KMS-11 (cell line): ENCODE measurements around the gene PLA2G3.

Source experiments
- H2AFZ ChIP-seq: fragments of 200-600 bp; sonication (generic); 2 replicates; pipeline ENCODE4 v1.6.1; 2016; ENCODE audit warnings: antibody characterized with exemption, mixed run types, low read depth
- H3K27ac ChIP-seq: fragments of 200-600 bp; sonication (generic); 2 replicates; pipeline ENCODE4 v1.6.1; 2016; ENCODE audit warnings: mild to moderate bottlenecking, mixed run types
- H3K27me3 ChIP-seq: fragments of 200-600 bp; sonication (generic); 2 replicates; pipeline ENCODE4 v1.6.1; 2017; ENCODE audit warnings: mild to moderate bottlenecking, low read depth, mixed run types, moderate library complexity; ENCODE audit not compliant: insufficient read depth
- H3K36me3 ChIP-seq: fragments of 200-600 bp; sonication (generic); 2 replicates; pipeline ENCODE4 v1.6.1; 2017; ENCODE audit warnings: mild to moderate bottlenecking, mixed run types; ENCODE audit not compliant: insufficient read depth
- H3K4me1 ChIP-seq: fragments of 200-600 bp; sonication (generic); 2 replicates; pipeline ENCODE4 v1.6.1; 2016; ENCODE audit warnings: mild to moderate bottlenecking, low read depth, mixed run types; ENCODE audit not compliant: poor library complexity, severe bottlenecking
- H3K4me2 ChIP-seq: fragments of 200-600 bp; sonication (generic); 2 replicates; pipeline ENCODE4 v1.7.0; 2016; ENCODE audit warnings: mild to moderate bottlenecking, mixed run types
- H3K4me3 ChIP-seq: fragments of 200-600 bp; sonication (generic); IDR thresholded peaks from 2 replicates; pipeline ENCODE4 v1.6.1; 2017; ENCODE audit warnings: low read depth, low read length, mixed read lengths; ENCODE audit not compliant: insufficient read depth
- H3K79me2 ChIP-seq: fragments of 200-600 bp; sonication (generic); 2 replicates; pipeline ENCODE4 v1.6.1; 2016; ENCODE audit warnings: low read depth, mixed run types; ENCODE audit not compliant: insufficient read depth
- H3K9ac ChIP-seq: fragments of 200-600 bp; sonication (generic); 2 replicates; pipeline ENCODE4 v1.6.1; 2016; ENCODE audit warnings: mild to moderate bottlenecking, mixed run types
- H4K20me1 ChIP-seq: fragments of 200-600 bp; sonication (generic); 2 replicates; pipeline ENCODE4 v1.6.1; 2016; ENCODE audit warnings: mild to moderate bottlenecking, mixed run types; ENCODE audit not compliant: insufficient read depth
- TF ChIP-seq, protein P1 (sequence below): fragments of 200-600 bp; sonication (generic); conservative IDR thresholded peaks from 2 replicates; pipeline ENCODE4 v1.6.1; 2017; ENCODE audit warnings: low read depth, mild to moderate bottlenecking, antibody characterized with exemption, low read length, moderate library complexity, mixed read lengths

PLA2G3 gene

GRCh38 chr22:31086703-31087330 is 53.5 kb downstream of the PLA2G3 start:
- TF ChIP-seq, protein P1, sequence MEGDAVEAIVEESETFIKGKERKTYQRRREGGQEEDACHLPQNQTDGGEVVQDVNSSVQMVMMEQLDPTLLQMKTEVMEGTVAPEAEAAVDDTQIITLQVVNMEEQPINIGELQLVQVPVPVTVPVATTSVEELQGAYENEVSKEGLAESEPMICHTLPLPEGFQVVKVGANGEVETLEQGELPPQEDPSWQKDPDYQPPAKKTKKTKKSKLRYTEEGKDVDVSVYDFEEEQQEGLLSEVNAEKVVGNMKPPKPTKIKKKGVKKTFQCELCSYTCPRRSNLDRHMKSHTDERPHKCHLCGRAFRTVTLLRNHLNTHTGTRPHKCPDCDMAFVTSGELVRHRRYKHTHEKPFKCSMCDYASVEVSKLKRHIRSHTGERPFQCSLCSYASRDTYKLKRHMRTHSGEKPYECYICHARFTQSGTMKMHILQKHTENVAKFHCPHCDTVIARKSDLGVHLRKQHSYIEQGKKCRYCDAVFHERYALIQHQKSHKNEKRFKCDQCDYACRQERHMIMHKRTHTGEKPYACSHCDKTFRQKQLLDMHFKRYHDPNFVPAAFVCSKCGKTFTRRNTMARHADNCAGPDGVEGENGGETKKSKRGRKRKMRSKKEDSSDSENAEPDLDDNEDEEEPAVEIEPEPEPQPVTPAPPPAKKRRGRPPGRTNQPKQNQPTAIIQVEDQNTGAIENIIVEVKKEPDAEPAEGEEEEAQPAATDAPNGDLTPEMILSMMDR: no peak
- no peaks in the 10 kb centered on the region for H4K20me1 ChIP-seq
- H3K4me2 ChIP-seq: no peak overlapping the region
- 0 out of 2 replicates have a peak, but pooled peaks cover 9% of the 10 kb centered on the region for H3K79me2 ChIP-seq
- no peak overlapping the region for H3K27ac ChIP-seq
- no peak overlapping the region for H3K9ac ChIP-seq
- H3K4me1 ChIP-seq: peaks cover 25% of the 10 kb centered on the region
- H2AFZ ChIP-seq: no peak overlapping the region
- H3K4me3 ChIP-seq: no peak overlapping the region
- H3K27me3 ChIP-seq: no peaks in the 10 kb centered on the region
- no peaks in the 10 kb centered on the region for H3K36me3 ChIP-seq

DNA sequence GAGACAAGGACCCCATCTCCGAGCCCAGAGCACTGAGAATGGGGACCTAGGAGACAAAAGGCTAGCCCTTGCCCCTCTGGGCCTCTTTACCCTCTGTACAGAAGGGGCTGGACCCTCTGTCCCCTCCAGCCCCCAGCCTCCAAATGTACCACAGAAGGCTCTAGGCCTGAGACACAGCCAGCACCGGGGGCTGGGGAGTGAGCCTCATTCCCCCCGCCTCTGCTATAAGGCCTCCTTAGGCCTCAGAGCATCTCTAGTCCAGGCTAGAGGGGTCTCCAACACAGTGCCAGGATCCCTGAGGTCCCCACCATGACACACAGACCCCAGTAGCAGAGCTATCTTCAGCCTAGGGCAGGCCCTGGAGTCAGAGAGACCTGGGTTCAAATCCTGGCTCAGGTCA is 54.4 kb downstream of the PLA2G3 start:
- H3K4me3 ChIP-seq: no peak overlapping the region
- H2AFZ ChIP-seq: no peak overlapping the region; the same call in 1 of the 2 replicates
- no peak overlapping the region for H3K4me2 ChIP-seq
- H3K79me2 ChIP-seq: 0 out of 2 replicates have a peak, but pooled peaks cover 9% of the 10 kb centered on the region
- H3K27ac ChIP-seq: no peak overlapping the region; the same call in 1 of the 2 replicates
- H3K27me3 ChIP-seq: no peaks in the 10 kb centered on the region
- TF ChIP-seq, protein P1: no peak
- H3K4me1 ChIP-seq: peaks cover 28% of the 10 kb centered on the region
- no peaks in the 10 kb centered on the region for H3K36me3 ChIP-seq
- 0 out of 2 replicates have a peak overlapping the region, but pooled peaks have one; percentile 97 for H3K9ac ChIP-seq
- H4K20me1 ChIP-seq: no peaks in the 10 kb centered on the region

GRCh38 chr22:31085493-31085824 is 54.8 kb downstream of the PLA2G3 start:
- H3K4me3 ChIP-seq: no peak overlapping the region
- H3K4me2 ChIP-seq: peak overlapping the region; percentile 64; the same call in 1 of the 2 replicates
- H2AFZ ChIP-seq: peak overlapping the region; percentile 98
- H3K4me1 ChIP-seq: peaks cover 30% of the 10 kb centered on the region
- peak overlapping the region; percentile 94; the same call in 1 of the 2 replicates for H3K27ac ChIP-seq
- TF ChIP-seq, protein P1: peak; percentile 48
- H4K20me1 ChIP-seq: no peaks in the 10 kb centered on the region
- peak overlapping the region; percentile 97 for H3K9ac ChIP-seq
- H3K36me3 ChIP-seq: no peaks in the 10 kb centered on the region
- 0 out of 2 replicates have a peak, but pooled peaks cover 9% of the 10 kb centered on the region for H3K79me2 ChIP-seq
- no peaks in the 10 kb centered on the region for H3K27me3 ChIP-seq

DNA sequence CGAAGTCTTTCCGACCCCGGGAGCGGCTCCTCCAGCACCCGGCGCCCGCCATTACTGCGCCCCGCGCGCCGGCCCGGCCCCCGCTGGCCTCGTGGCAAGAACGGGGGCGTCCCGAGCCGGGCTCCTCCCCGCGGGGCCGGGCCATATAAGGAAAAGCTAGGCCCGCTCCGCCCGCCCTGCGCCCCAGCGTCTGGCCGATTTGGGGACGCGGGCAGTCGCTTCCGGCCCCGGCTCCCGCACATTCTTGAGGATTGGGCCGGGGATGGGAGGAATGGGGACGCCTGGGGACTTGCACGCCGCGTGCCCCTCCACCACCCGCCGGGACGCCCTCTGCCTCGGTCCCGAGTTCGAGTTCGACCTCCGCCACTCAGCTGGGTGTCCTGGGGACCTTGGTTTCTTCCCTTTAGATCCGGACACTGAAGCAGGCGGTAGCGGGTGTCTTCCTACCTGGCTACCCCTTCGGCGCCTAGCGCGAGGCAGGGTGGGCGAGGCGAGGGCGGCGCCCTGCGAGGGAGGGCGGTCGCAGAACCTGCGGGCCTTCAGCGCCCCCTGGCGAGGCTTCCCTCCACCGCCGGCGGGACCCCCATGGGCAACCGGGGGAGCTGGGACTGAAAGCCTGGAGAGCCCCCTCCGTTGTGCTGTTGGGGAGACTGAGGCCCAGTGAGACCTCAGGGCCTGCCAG is 55.4 kb downstream of the PLA2G3 start:
- H3K4me3 ChIP-seq: peak overlapping the region; percentile 37
- H2AFZ ChIP-seq: peak overlapping the region; percentile 98
- H3K27me3 ChIP-seq: no peaks in the 10 kb centered on the region
- H3K79me2 ChIP-seq: 0 out of 2 replicates have a peak, but pooled peaks cover 9% of the 10 kb centered on the region
- peak overlapping the region; percentile 97 for H3K9ac ChIP-seq
- TF ChIP-seq, protein P1: peak; percentile 89
- H3K4me2 ChIP-seq: peak overlapping the region; percentile 95; the same call in 1 of the 2 replicates
- no peaks in the 10 kb centered on the region for H3K36me3 ChIP-seq
- no peaks in the 10 kb centered on the region for H4K20me1 ChIP-seq
- peaks cover 32% of the 10 kb centered on the region for H3K4me1 ChIP-seq
- peak overlapping the region; percentile 94 for H3K27ac ChIP-seq
